GM12892 (cell line): ENCODE data around the gene TUB.

Experiments used
- POLR2AphosphoS5 ChIP-seq: IDR thresholded peaks from 2 replicates; pipeline ENCODE4 v1.6.1; 2011; ENCODE audit warnings: low read depth, low read length, control low read depth
- TAF1 ChIP-seq: IDR thresholded peaks from 2 replicates; pipeline ENCODE4 v1.6.1; 2011; ENCODE audit warnings: low read depth, mild to moderate bottlenecking, control low read depth, low read length, borderline replicate concordance

DNA sequence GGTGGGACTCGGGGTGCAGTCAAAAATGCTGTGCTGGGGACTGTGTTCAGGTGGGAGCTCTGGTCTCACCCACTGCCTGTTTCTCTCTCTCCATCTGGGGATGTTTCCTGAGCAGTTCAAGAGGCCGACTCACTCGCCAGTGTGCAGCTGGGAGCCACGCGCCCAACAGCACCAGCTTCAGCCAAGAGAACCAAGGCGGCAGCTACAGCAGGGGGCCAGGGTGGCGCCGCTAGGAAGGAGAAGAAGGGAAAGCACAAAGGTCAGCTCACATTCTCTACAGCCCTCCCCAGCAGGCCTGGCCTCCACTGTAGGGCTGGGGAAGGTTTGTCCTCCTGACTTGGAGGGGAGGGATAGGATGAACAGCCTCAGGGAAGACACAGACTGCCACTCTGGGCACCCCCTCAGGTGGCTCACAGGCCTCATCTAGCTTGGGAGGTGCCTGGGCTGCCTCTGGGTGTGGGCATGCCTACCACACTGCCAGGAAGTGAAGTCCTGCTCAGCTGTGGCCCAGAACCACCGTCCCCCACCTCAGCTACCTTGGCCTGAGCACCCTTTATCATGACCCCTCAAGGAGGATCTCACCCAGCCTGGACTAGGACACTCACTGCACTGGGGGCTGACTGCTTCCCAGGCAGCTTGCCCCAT lies 13.0 kb downstream of the TUB start:
- TF ChIP-seq POLR2AphosphoS5 (no peak), TAF1 (no peak)
